Prostate gland (tissue), 2 donors: ENCODE measurements around the gene ARHGEF4.

Source experiments
- CTCF ChIP-seq, 4 experiments: fragments of 200-600 bp in 2 of 4; fragments of 450-650 bp in 2 of 4; sonication (generic) in 2 of 4; IDR thresholded peaks; 1 replicate in 3 of 4; 2 replicates in 1 of 4; pipeline ENCODE4 v1.5.1; 2016 to 2019; ENCODE audit warnings: antibody characterized with exemption in 4 of 4, mild to moderate bottlenecking in 2 of 4, moderate library complexity in 2 of 4
- POLR2A ChIP-seq: fragments of 450-650 bp; IDR thresholded peaks from one replicate; pipeline ENCODE4 v1.6.1; 2016; ENCODE audit warnings: antibody characterized with exemption, mild to moderate bottlenecking

- TF ChIP-seq CTCF (IDR thresholded peaks at IDR 0.05) (no peak), POLR2A (no peak)
These were observed 16.3 kb upstream of the ARHGEF4 start for GRCh38 chr2:130820279-130820861.
